ENCODE measurements around the gene CDH23. TPM values are rescaled to one million over a fixed set of nuclear protein-coding genes. Genes with fewer than 3 reads are reported as not detected.

Gene CDH23
- total and polyA plus RNA-seq, 10 of the 15 experiments (the other 5 are each of a cell fraction or from before 2014, with no cell fraction given): 0.09 to 0.40 (median 0.15) TPM; not detected in 1

GRCh38 chr10:71371750-71372166, 25.0 kb upstream of the CDH23 start:
- Histone ChIP-seq H3K27me3 (replicated peaks in 1 of 2; ENCODE audit: control insufficient read depth in 2 of 2, insufficient read depth in 2 of 2, low read length in 1 of 2) (no peaks in the 10 kb centered on the region), H3K36me3 (ENCODE audit: control insufficient read depth in 2 of 2, insufficient read depth in 2 of 2, low read length in 1 of 2) (no peaks in the 10 kb centered on the region), H3K4me3 (no peak overlapping the region), H4K20me1 (ENCODE audit: control insufficient read depth, insufficient read depth) (no peaks in the 10 kb centered on the region), H3K9ac (ENCODE audit: control insufficient read depth, insufficient read depth, low read length) (no peak overlapping the region), H3K4me1 (ENCODE audit: control insufficient read depth, insufficient read depth, low read length) (peaks cover 58% of the 10 kb centered on the region), H3K79me2 (ENCODE audit: control insufficient read depth, insufficient read depth, low read length) (no peaks in the 10 kb centered on the region), H3K4me2 (ENCODE audit: control insufficient read depth, insufficient read depth) (peak overlapping the region; percentile 91), H3K9me3 (replicated peaks; ENCODE audit: control insufficient read depth, insufficient read depth, low read length) (no peaks in the 10 kb centered on the region), H2AFZ (ENCODE audit: control insufficient read depth, low read depth, low read length) (no peak overlapping the region; the same call in 1 of the 2 replicates), H3K27ac (ENCODE audit: control insufficient read depth, insufficient read depth) (peak overlapping the region; percentile 93)
- no peak for FAIRE-seq
- RAD21 ChIA-PET (ENCODE audit: unreplicated experiment): interaction anchor here (0.7 to 3.7 kb wide), 6 partner anchors 10 to 441 kb away, joined by 3 to 40 read pairs (median 5); partner anchors contain the start of gene SLC29A3
- 5% methylated on average over 6 of the region's 6 CpGs for WGBS (ENCODE audit: insufficient coverage, insufficient replicate concordance, low lambda C conversion rate, missing lambda C conversion rate)
- POLR2A ChIA-PET: interaction anchor here (1.0 to 1.7 kb wide), 5 partner anchors 18 to 355 kb away, joined by 3 to 6 read pairs (median 4); no protein-coding TSS in a partner anchor
- in situ Hi-C loops (cut with MboI): no loop called here
- DNase-seq (ENCODE audit: low read depth, low spot score): peak; percentile 56
- CTCF ChIA-PET: interaction anchor here (0.6 to 17.5 kb wide), 6 partner anchors 12 to 325 kb away, joined by 3 to 359 read pairs (median 10); partner anchors contain the start of gene SLC29A3
- intact Hi-C loops (cut with micrococcal nuclease; ENCODE audit: unreplicated experiment): no loop called here
- peak; percentile 65 for ATAC-seq
- BruUV-seq (replicated peaks): no TSS peak
- SMC1A ChIA-PET (ENCODE audit: uncharacterized antibody, unreplicated experiment): interaction anchor here (1.1 to 18.0 kb wide), 14 partner anchors 9 to 399 kb away, joined by 3 to 249 read pairs (median 6); partner anchors contain the start of gene SLC29A3
- TF ChIP-seq MTA3 (IDR thresholded peaks at IDR 0.05; ENCODE audit: borderline replicate concordance, low read length) (no peak), PKNOX1 (IDR thresholded peaks at IDR 0.05) (no peak), IRF5 (IDR thresholded peaks at IDR 0.05; ENCODE audit: borderline replicate concordance) (no peak), RELB (IDR thresholded peaks at IDR 0.05; ENCODE audit: low read depth) (0 out of 2 replicates have a peak, but pooled peaks have one; percentile 36), STAT3 (IDR thresholded peaks at IDR 0.05; ENCODE audit: low read depth, low read length) (no peak), SMAD5 (IDR thresholded peaks at IDR 0.05; ENCODE audit: low read depth) (no peak), CBX5 (IDR thresholded peaks at IDR 0.05; ENCODE audit: low read depth) (no peak), IKZF1 (conservative IDR thresholded peaks at IDR 0.05) (peak; percentile 53; the same call in 1 of the 2 replicates), SIX5 (IDR thresholded peaks at IDR 0.05; ENCODE audit: low read depth, low read length, severe bottlenecking) (no peak), NR2F1 (conservative IDR thresholded peaks at IDR 0.05) (no peak), BCLAF1 (IDR thresholded peaks at IDR 0.05) (no peak), POLR2A (IDR thresholded peaks at IDR 0.05; ENCODE audit: low read depth, low read length) (no peak), WRNIP1 (IDR thresholded peaks at IDR 0.05; ENCODE audit: borderline replicate concordance, low read depth, low read length) (no peak), SMARCA5 (IDR thresholded peaks at IDR 0.05) (0 out of 2 replicates have a peak, but pooled peaks have one; percentile 25), IKZF2 (IDR thresholded peaks at IDR 0.05) (peak; percentile 8 to 34; a peak in 2 of 4 replicates)

Measured in GM12878 (cell line).